MM.1S (cell line): ENCODE measurements around the gene PPP1R12A.

ENCODE experiments used
- EZH2 ChIP-seq: fragments of 300-600 bp; sonication (generic); optimal IDR thresholded peaks from 2 replicates; pipeline ENCODE3; 2017; ENCODE audit warnings: low read depth, mild to moderate bottlenecking, antibody characterized with exemption, low read length, mixed read lengths
- EZH2phosphoT487 ChIP-seq: fragments of 300-600 bp; sonication (generic); IDR thresholded peaks from 2 replicates; pipeline ENCODE4 v1.6.1; 2018; ENCODE audit warnings: antibody characterized with exemption, low read length
- TF ChIP-seq, protein P1 (sequence below): fragments of 300-600 bp; sonication (generic); IDR thresholded peaks from 2 replicates; pipeline ENCODE4 v1.5.1; 2016; ENCODE audit warnings: antibody characterized with exemption, low read length, mixed read lengths

DNA sequence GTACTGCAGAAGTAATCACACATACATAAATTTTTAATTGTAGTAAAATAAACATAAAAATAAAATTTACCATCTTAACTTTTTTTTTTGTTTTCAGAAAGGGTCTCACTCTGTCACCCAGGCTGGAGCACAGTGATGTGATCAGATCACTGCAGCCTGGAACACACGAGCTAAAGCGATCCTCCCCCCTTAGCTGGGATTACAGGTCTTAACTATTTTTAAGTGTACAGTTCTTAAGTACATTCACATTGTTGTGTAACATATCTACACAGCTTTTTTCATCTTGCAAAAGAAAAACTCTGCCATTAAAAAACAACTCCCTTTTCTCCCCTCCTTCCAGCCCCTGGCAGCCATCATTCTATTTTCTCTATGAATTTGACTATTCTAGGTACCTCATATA, 92.3 kb downstream of the PPP1R12A start:
- TF ChIP-seq, protein P1, sequence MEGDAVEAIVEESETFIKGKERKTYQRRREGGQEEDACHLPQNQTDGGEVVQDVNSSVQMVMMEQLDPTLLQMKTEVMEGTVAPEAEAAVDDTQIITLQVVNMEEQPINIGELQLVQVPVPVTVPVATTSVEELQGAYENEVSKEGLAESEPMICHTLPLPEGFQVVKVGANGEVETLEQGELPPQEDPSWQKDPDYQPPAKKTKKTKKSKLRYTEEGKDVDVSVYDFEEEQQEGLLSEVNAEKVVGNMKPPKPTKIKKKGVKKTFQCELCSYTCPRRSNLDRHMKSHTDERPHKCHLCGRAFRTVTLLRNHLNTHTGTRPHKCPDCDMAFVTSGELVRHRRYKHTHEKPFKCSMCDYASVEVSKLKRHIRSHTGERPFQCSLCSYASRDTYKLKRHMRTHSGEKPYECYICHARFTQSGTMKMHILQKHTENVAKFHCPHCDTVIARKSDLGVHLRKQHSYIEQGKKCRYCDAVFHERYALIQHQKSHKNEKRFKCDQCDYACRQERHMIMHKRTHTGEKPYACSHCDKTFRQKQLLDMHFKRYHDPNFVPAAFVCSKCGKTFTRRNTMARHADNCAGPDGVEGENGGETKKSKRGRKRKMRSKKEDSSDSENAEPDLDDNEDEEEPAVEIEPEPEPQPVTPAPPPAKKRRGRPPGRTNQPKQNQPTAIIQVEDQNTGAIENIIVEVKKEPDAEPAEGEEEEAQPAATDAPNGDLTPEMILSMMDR: no peak
- TF ChIP-seq EZH2phosphoT487 (no peak), EZH2 (no peak)
